ENCODE data around the gene ZNF568. TPM values are rescaled to one million over a fixed set of nuclear protein-coding genes. Genes with fewer than 3 reads are reported as not detected.

ZNF568 gene
- 10 to 100 TPM in 1 of 2 experiments, 1 to 10 TPM in 1; 8.7 to 10.4 TPM for total RNA-seq
- 10.9 TPM for polyA plus RNA-seq

GRCh38 chr19:36915992-36916830 is at the start of gene ZNF568, which contains the start of gene ZNF829:
Gene ZNF568 (plus strand): TSS chr19:36916332. CDS start chr19:36922771, 6,439 bp downstream.
Gene ZNF829 (minus strand): TSS chr19:36916291. CDS start chr19:36915167, 1,124 bp downstream.
- Histone ChIP-seq H3K36me3 (ENCODE audit: insufficient read depth, low read length) (peaks cover 5% of the 10 kb centered on the region), H3K27me3 (ENCODE audit: insufficient read depth, low read length, poor library complexity, severe bottlenecking) (no peaks in the 10 kb centered on the region), H3K9me3 (ENCODE audit: low read length) (no peaks in the 10 kb centered on the region), H3K4me3 (ENCODE audit: low read length) (peak within 1 kb of the TSS; percentile 79), H3K4me1 (ENCODE audit: insufficient read depth, low read length) (peaks cover 9% of the 10 kb centered on the region), H3K27ac (ENCODE audit: low read depth, low read length) (peak within 1 kb of the TSS; percentile 81)
- Mint-ChIP-seq H3K27ac (peak within 1 kb of the TSS; percentile 70 to 99 (median 94)), H3K9me3 (peaks cover 0 to 17% (median 9%) of the 10 kb centered on the region in 5 donors), H3K4me3 (peak within 1 kb of the TSS; percentile 90 to 96 (median 92)), H3K36me3 (peaks cover 33 to 67% (median 62%) of the 10 kb centered on the region in 3 donors), H3K27me3 (no peaks in the 10 kb centered on the region), H3K4me1 (peaks cover 32 to 46% (median 35%) of the 10 kb centered on the region in 3 donors)
- peak; percentile 92 to 95 (median 94) for DNase-seq
- CTCF ChIA-PET, result no interaction called here
- POLR2A ChIA-PET, result no interaction called here

- Mint-ChIP-seq H3K27ac (no peak overlapping the region), H3K9me3 (peaks cover 44 to 87% (median 84%) of the 10 kb centered on the region in 5 donors), H3K4me3 (no peak overlapping the region), H3K4me1 (no peaks in the 10 kb centered on the region), H3K27me3 (no peaks in the 10 kb centered on the region), H3K36me3 (peaks cover 41 to 74% (median 73%) of the 10 kb centered on the region in 3 donors)
- Histone ChIP-seq H3K36me3 (ENCODE audit: insufficient read depth, low read length) (peaks cover 33% of the 10 kb centered on the region), H3K4me3 (ENCODE audit: low read length) (peak overlapping the region; percentile 2), H3K27me3 (ENCODE audit: insufficient read depth, low read length, poor library complexity, severe bottlenecking) (no peaks in the 10 kb centered on the region), H3K4me1 (ENCODE audit: insufficient read depth, low read length) (no peaks in the 10 kb centered on the region), H3K9me3 (ENCODE audit: low read length) (peaks cover 59% of the 10 kb centered on the region), H3K27ac (ENCODE audit: low read depth, low read length) (no peak overlapping the region)
- CTCF ChIA-PET, result no interaction called here
- no peak for DNase-seq
- POLR2A ChIA-PET, result no interaction called here
Measured at GRCh38 chr19:36876993-36877938, 38.9 kb upstream of the ZNF568 start.

GRCh38 chr19:36891768-36892357 is 24.3 kb upstream of the ZNF568 start:
- H3K9me3 Mint-ChIP-seq, result peaks cover 56 to 95% (median 88%) of the 10 kb centered on the region in 5 donors
- no peak overlapping the region for H3K4me3 Mint-ChIP-seq
- ChIA-PET CTCF (no interaction called here), POLR2A (no interaction called here)
- peak overlapping the region; percentile 28 for H3K4me3 ChIP-seq (ENCODE audit: low read length)
- DNase-seq, result no peak
- no peaks in the 10 kb centered on the region for H3K27me3 Mint-ChIP-seq
- H3K27ac Mint-ChIP-seq, result no peak overlapping the region
- peaks cover 33% of the 10 kb centered on the region for H3K36me3 ChIP-seq (ENCODE audit: insufficient read depth, low read length)
- H3K4me1 Mint-ChIP-seq, result peaks cover 0 to 2% (median 0%) of the 10 kb centered on the region in 3 donors
- H3K4me1 ChIP-seq (ENCODE audit: insufficient read depth, low read length), result no peaks in the 10 kb centered on the region
- H3K27me3 ChIP-seq (ENCODE audit: insufficient read depth, low read length, poor library complexity, severe bottlenecking), result no peaks in the 10 kb centered on the region
- peaks cover 36 to 79% (median 70%) of the 10 kb centered on the region in 3 donors for H3K36me3 Mint-ChIP-seq
- H3K27ac ChIP-seq (ENCODE audit: low read depth, low read length), result no peak overlapping the region
- H3K9me3 ChIP-seq (ENCODE audit: low read length), result peaks cover 74% of the 10 kb centered on the region

- CTCF ChIA-PET, result no interaction called here
Measured at GRCh38 chr19:36894849-36895383, 21.2 kb upstream of the ZNF568 start.

GRCh38 chr19:36898422-36898821 is 17.7 kb upstream of the ZNF568 start:
- Histone ChIP-seq H3K36me3 (ENCODE audit: insufficient read depth, low read length) (peaks cover 19% of the 10 kb centered on the region), H3K4me3 (ENCODE audit: low read length) (no peak overlapping the region), H3K27ac (ENCODE audit: low read depth, low read length) (no peak overlapping the region), H3K9me3 (ENCODE audit: low read length) (peaks cover 47% of the 10 kb centered on the region), H3K27me3 (ENCODE audit: insufficient read depth, low read length, poor library complexity, severe bottlenecking) (no peaks in the 10 kb centered on the region), H3K4me1 (ENCODE audit: insufficient read depth, low read length) (no peaks in the 10 kb centered on the region)
- Mint-ChIP-seq H3K27me3 (no peaks in the 10 kb centered on the region), H3K27ac (no peak overlapping the region), H3K4me3 (no peak overlapping the region), H3K36me3 (peaks cover 55 to 88% (median 86%) of the 10 kb centered on the region in 3 donors), H3K4me1 (peaks cover 0 to 2% (median 0%) of the 10 kb centered on the region in 3 donors), H3K9me3 (peaks cover 61 to 92% (median 86%) of the 10 kb centered on the region in 5 donors)
- ChIA-PET CTCF (no interaction called here), POLR2A (no interaction called here)
- DNase-seq, result no peak

More at GRCh38 chr19:36894849-36895383, 21.2 kb upstream of the ZNF568 start:
- Mint-ChIP-seq H3K27me3 (no peaks in the 10 kb centered on the region), H3K4me1 (peaks cover 0 to 2% (median 0%) of the 10 kb centered on the region in 3 donors), H3K9me3 (peaks cover 63 to 94% (median 91%) of the 10 kb centered on the region in 5 donors), H3K27ac (no peak overlapping the region), H3K36me3 (peaks cover 54 to 89% (median 81%) of the 10 kb centered on the region in 3 donors), H3K4me3 (no peak overlapping the region)
- Histone ChIP-seq H3K27ac (ENCODE audit: low read depth, low read length) (no peak overlapping the region), H3K4me3 (ENCODE audit: low read length) (no peak overlapping the region), H3K36me3 (ENCODE audit: insufficient read depth, low read length) (peaks cover 40% of the 10 kb centered on the region), H3K4me1 (ENCODE audit: insufficient read depth, low read length) (no peaks in the 10 kb centered on the region), H3K27me3 (ENCODE audit: insufficient read depth, low read length, poor library complexity, severe bottlenecking) (no peaks in the 10 kb centered on the region), H3K9me3 (ENCODE audit: low read length) (peaks cover 76% of the 10 kb centered on the region)
- POLR2A ChIA-PET, result no interaction called here
- DNase-seq, result no peak

GRCh38 chr19:36916991-36917390 is 859 bp downstream of the ZNF568 start:
- Histone ChIP-seq H3K4me3 (ENCODE audit: low read length) (peak overlapping the region; percentile 79), H3K36me3 (ENCODE audit: insufficient read depth, low read length) (peaks cover 2% of the 10 kb centered on the region), H3K27me3 (ENCODE audit: insufficient read depth, low read length, poor library complexity, severe bottlenecking) (no peaks in the 10 kb centered on the region), H3K9me3 (ENCODE audit: low read length) (no peaks in the 10 kb centered on the region), H3K27ac (ENCODE audit: low read depth, low read length) (no peak overlapping the region), H3K4me1 (ENCODE audit: insufficient read depth, low read length) (peaks cover 9% of the 10 kb centered on the region)
- Mint-ChIP-seq H3K9me3 (peaks cover 2 to 19% (median 8%) of the 10 kb centered on the region in 5 donors), H3K4me1 (peaks cover 32 to 46% (median 35%) of the 10 kb centered on the region in 3 donors), H3K4me3 (peak overlapping the region; percentile 88 to 96 (median 92)), H3K27ac (peak overlapping the region; percentile 70 to 99 (median 94)), H3K36me3 (peaks cover 31 to 66% (median 64%) of the 10 kb centered on the region in 3 donors), H3K27me3 (no peaks in the 10 kb centered on the region)
- ChIA-PET CTCF (no interaction called here), POLR2A (no interaction called here)
- DNase-seq, result no peak

GRCh38 chr19:36918090-36918489 is 2.0 kb downstream of the ZNF568 start:
- Histone ChIP-seq H3K4me3 (ENCODE audit: low read length) (no peak overlapping the region), H3K27me3 (ENCODE audit: insufficient read depth, low read length, poor library complexity, severe bottlenecking) (no peaks in the 10 kb centered on the region), H3K36me3 (ENCODE audit: insufficient read depth, low read length) (no peaks in the 10 kb centered on the region), H3K27ac (ENCODE audit: low read depth, low read length) (no peak overlapping the region), H3K4me1 (ENCODE audit: insufficient read depth, low read length) (peaks cover 9% of the 10 kb centered on the region), H3K9me3 (ENCODE audit: low read length) (no peaks in the 10 kb centered on the region)
- ChIA-PET CTCF (no interaction called here), POLR2A (no interaction called here)
- Mint-ChIP-seq H3K36me3 (peaks cover 32 to 67% (median 63%) of the 10 kb centered on the region in 3 donors), H3K27me3 (no peaks in the 10 kb centered on the region), H3K4me3 (peak overlapping the region in 5 of 7 donors; percentile 10 to 90 (median 49)), H3K4me1 (peaks cover 31 to 46% (median 35%) of the 10 kb centered on the region in 3 donors), H3K27ac (peak overlapping the region in 1 of 8 donors; percentile 49), H3K9me3 (peaks cover 2 to 23% (median 8%) of the 10 kb centered on the region in 5 donors)
- no peak for DNase-seq
